Pancreas (tissue), 10 donors: ENCODE results near the gene ABL1. TPM values are rescaled to one million over a fixed set of nuclear protein-coding genes. Genes with fewer than 3 reads are reported as not detected.

Source experiments
- ATAC-seq, 4 donors: fragments of 200-7000 bp; cut with Tn5 transposase; one replicate each; pipeline versions ENCODE4 v1.8.0 to v1.9.1; 2020; ENCODE audit warnings: mild to moderate bottlenecking in 4 of 4, moderate library complexity in 4 of 4
- DNase-seq, 6 donors: peaks; one replicate each; pipeline ENCODE4 v3.0.0-alpha.2; 2020
- FAIRE-seq: peaks from 2 replicates; lab custom pipeline; 2012; peaks lifted over from hg19 to GRCh38; lab: Jason Lieb, UNC
- H3K27ac ChIP-seq, 4 donors: fragments of 200-600 bp; sonication (generic); 1 replicate in 3 of 4; 2 replicates in 1 of 4; pipeline versions ENCODE4 v1.5.0 to v1.8.0; 2020
- H3K27me3 ChIP-seq, 4 donors: fragments of 200-600 bp; one replicate each; pipeline ENCODE4 v1.8.0; 2021
- H3K36me3 ChIP-seq, 3 donors: fragments of 200-600 bp; sonication (generic) in 1 of 3; one replicate each; pipeline versions ENCODE4 v1.5.0 to v1.8.0; 2020 to 2021
- H3K4me1 ChIP-seq, 3 donors: fragments of 200-600 bp; one replicate each; pipeline ENCODE4 v1.8.0; 2021
- H3K4me3 ChIP-seq, 4 donors: fragments of 200-600 bp; sonication (generic) in 2 of 4; one replicate each; pipeline versions ENCODE4 v1.5.0 to v1.8.0; 2020 to 2021
- H3K9me3 ChIP-seq, 4 donors: fragments of 200-600 bp; one replicate each; pipeline ENCODE4 v1.8.0; 2021
- CTCF ChIP-seq, 4 donors: fragments of 200-600 bp; sonication (generic) in 3 of 4; IDR thresholded peaks; one replicate each; pipeline versions ENCODE4 v1.5.0 to v1.8.0; 2021; ENCODE audit warnings: antibody characterized with exemption in 4 of 4
- WGBS, 2 donors: extraction: QIAGEN DNeasy Blood & Tissue Kit; methylation state at CpG; one replicate each; pipeline ENCODE4 v1.1.7; 2013; 5-methylcytosine and 5-hydroxymethylcytosine counted together
- intact Hi-C, 3 donors: fragments of 100-400 bp; cut with DNase I; formaldehyde crosslinking; loops; one replicate each; pipeline versions ENCODE4 v1.11.1 to v1.14.2; 2022
- polyA plus RNA-seq, 2 donors: library from polyadenylated mRNA; stranded (reverse); fragments of 200-250 nt; gene quantifications; one replicate each; pipeline ENCODE4 v1.2.3, GENCODE V29; 2013
- total RNA-seq, 6 donors: library from RNA; stranded (reverse); fragmentation: NEBNext Ultra II Directional in 4 of 6; extraction: Animal tissue kit (Norgen Biotek cat#: 25700) in 4 of 6; gene quantifications; one replicate each; pipeline versions ENCODE4 v1.2.1 to v1.2.4, GENCODE V29; 2021 to 2023
- donor health status: healthy with polysubstance abuse.
- donor health status: DM: no; HTN: no; CAD: no; lungs with moderate emphysema.
- donor health status: DM: no; HTN: no; CAD: no.
- donor health status: control.
- donor health status: control.
- donor health status: Bipolar disorder and iron deficiency.
- donor health status: DM: yes; HTN: yes; CAD: no.
- donor health status: DM: no; HTN: no; CAD: no.
- donor health status: DM: no; HTN: no; CAD: no.
- donor health status: DM: yes; HTN: yes; CAD: no.

Gene ABL1
- total and polyA plus RNA-seq, 8 donors = 15.3 to 31.9 (median 19.4) TPM

GRCh38 chr9:130920762-130921299 is 85.8 kb downstream of the ABL1 start:
- H3K36me3 ChIP-seq = no peaks in the 10 kb centered on the region
- H3K4me1 ChIP-seq = no peaks in the 10 kb centered on the region
- no peak for TF ChIP-seq CTCF (IDR thresholded peaks at IDR 0.05)
- H3K27me3 ChIP-seq = no peaks in the 10 kb centered on the region
- no peaks in the 10 kb centered on the region for H3K9me3 ChIP-seq
- ATAC-seq = no peak
- FAIRE-seq = no peak
- no peak overlapping the region for H3K27ac ChIP-seq
- no peak for DNase-seq
- intact Hi-C loops = no loop called here
- WGBS, 2 donors = 54% methylated on average over 14 of the region's 14 CpGs
- no peak overlapping the region for H3K4me3 ChIP-seq

- WGBS, 2 donors = 33 to 41% methylated on average over 29 of the region's 29 CpGs
- no peaks in the 10 kb centered on the region for H3K27me3 ChIP-seq
- H3K36me3 ChIP-seq = no peaks in the 10 kb centered on the region
- no peak for ATAC-seq
- no peak overlapping the region for H3K27ac ChIP-seq
- H3K4me1 ChIP-seq = no peaks in the 10 kb centered on the region
- H3K9me3 ChIP-seq = no peaks in the 10 kb centered on the region
- intact Hi-C loops = no loop called here
- no peak for FAIRE-seq
- H3K4me3 ChIP-seq = no peak overlapping the region
- TF ChIP-seq CTCF (IDR thresholded peaks at IDR 0.05) = no peak
- DNase-seq = no peak
Observed at GRCh38 chr9:130921300-130921988, 86.4 kb downstream of the ABL1 start.

- TF ChIP-seq CTCF (IDR thresholded peaks at IDR 0.05) = no peak
- Histone ChIP-seq H3K27ac (no peak overlapping the region), H3K9me3 (no peaks in the 10 kb centered on the region), H3K4me1 (no peaks in the 10 kb centered on the region), H3K4me3 (no peak overlapping the region), H3K36me3 (no peaks in the 10 kb centered on the region), H3K27me3 (no peaks in the 10 kb centered on the region)
- DNase-seq (no peak), FAIRE-seq (no peak), ATAC-seq (no peak)
- WGBS, 2 donors = 57 to 65% methylated on average over 30 to 31 of the region's 31 CpGs
- intact Hi-C loops = no loop called here
Observed at GRCh38 chr9:130921989-130922892, 87.2 kb downstream of the ABL1 start.

GRCh38 chr9:130922893-130923610 is 88.0 kb downstream of the ABL1 start:
- ATAC-seq (no peak), FAIRE-seq (no peak), DNase-seq (no peak)
- TF ChIP-seq CTCF (IDR thresholded peaks at IDR 0.05) = no peak
- no peak overlapping the region for H3K27ac ChIP-seq
- no peaks in the 10 kb centered on the region for H3K9me3 ChIP-seq
- H3K4me1 ChIP-seq = no peaks in the 10 kb centered on the region
- H3K27me3 ChIP-seq = no peaks in the 10 kb centered on the region
- intact Hi-C loops = no loop called here
- no peaks in the 10 kb centered on the region for H3K36me3 ChIP-seq
- WGBS, 2 donors = 55 to 60% methylated on average over 16 of the region's 16 CpGs
- no peak overlapping the region for H3K4me3 ChIP-seq
